HG02884 (cell line): Measurements from ENCODE around the gene BRS3.
"Not testable (repeated sequence)": the region's sequence is repeated elsewhere in the genome, so short reads cannot be mapped to it uniquely, and the experiment has no call there.

Source experiments
- ATAC-seq: cut with Tn5 transposase; IDR thresholded peaks from one replicate; pipeline ENCODE4 v1.9.1; 2021; ENCODE audit warnings: mild to moderate bottlenecking, moderate library complexity; ENCODE audit not compliant: unreplicated experiment

Gene BRS3

GRCh38 chrX:136487647-136488046, at the start of gene BRS3:
Gene BRS3, plus strand, starts transcription at chrX:136487947. Its CDS starts 168 bp downstream, at chrX:136488115.
- ATAC-seq, result no peak

GRCh38 chrX:136438192-136438591, 49.6 kb upstream of the BRS3 start:
- ATAC-seq, result no peak

DNA sequence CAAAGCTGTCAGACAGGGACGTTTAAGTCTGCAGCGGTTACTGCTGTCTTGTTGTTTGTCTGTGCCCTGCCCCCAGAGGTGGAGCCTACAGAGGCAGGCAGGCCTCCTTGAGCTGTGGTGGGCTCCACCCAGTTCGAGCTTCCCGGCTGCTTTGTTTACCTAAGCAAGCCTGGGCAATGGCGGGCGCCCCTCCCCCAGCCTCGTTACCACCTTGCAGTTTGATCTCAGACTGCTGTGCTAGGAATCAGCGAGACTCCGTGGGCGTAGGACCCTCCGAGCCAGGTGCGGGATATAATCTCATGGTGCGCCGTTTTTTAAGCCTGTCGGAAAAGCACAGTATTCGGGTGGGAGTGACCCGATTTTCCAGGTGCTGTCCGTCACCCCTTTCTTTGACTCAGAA, 42.1 kb upstream of the BRS3 start:
- ATAC-seq, result not testable (repeated sequence)

DNA sequence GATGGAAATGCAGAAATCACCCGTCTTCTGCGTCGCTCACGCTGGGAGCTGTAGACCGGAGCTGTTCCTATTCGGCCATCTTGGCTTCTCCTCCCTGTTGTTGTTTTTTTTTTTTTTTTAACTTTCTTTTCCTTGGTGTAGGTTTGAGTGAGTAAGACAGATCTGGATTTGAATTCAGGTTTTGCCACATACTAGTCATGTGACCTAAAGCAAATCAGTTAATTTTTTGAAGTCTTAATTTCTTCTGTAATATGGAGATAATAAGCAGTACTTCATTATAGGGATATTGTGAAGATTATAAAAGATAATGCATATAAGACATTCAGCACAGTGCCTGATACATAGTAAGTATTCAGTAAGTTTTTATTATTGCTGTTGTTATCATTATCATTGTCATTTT, 41.5 kb upstream of the BRS3 start:
- no peak for ATAC-seq

GRCh38 chrX:136447308-136447707, 40.4 kb upstream of the BRS3 start:
- no peak for ATAC-seq

GRCh38 chrX:136447968-136448367, 39.8 kb upstream of the BRS3 start:
- no peak for ATAC-seq

- ATAC-seq, result no peak
Observed at GRCh38 chrX:136450050-136450830, 37.5 kb upstream of the BRS3 start.

DNA sequence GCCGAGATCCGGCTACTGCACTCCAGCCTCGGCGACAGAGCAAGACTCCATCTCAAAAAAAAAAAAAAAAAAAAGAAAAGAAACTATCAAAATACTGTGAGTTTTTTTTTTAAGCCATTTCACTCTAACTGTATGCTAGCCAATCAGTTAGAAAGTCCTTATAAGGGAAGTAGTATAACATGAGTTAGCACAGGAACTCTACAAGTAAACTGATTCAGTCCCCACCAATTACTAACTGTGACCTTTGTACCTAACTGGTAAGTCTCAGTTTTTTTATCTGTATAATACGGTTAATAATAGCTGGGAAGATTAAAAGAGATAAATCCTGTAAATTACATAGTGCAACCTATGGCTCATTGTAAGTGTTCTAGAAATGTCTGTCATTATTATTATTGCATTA, 35.1 kb upstream of the BRS3 start:
- ATAC-seq, result no peak

DNA sequence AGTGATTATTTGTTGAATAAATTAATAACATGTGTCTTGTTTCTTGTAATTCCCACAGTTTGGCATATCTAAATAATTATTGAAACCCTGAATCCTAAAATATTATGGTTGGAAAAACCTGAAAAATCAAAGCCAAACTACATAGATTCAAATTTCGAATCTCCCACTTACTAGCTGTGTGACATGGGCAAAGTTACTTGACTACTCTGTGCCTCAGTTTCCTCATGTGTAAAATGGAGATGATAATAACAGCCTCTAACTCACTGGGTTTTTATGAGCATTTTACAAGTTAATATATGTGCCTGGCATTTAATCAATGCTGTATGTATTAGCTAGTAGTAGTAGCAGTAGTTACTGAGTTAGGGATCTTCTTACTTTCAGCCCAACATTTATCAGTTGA, 34.6 kb upstream of the BRS3 start:
- ATAC-seq, result no peak

DNA sequence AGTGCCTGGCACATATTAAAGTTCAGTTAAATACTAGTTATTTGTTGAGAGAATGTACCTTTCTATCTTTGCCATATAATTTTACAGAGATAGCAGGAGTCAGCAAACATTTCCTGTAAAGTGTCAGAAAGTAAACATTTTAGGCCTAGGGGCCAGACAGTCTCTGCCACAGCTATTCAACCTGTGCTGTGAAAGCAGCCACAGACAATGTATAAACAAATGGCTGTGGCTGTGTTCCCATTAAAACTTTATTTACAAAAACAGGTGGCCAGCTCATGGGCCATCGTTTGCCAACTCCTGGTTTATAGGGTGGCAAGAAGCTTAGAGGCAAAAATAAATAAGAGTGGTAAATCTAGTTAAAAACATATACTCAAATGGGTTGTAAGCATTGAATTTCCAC, 34.0 kb upstream of the BRS3 start:
- ATAC-seq, result no peak

- ATAC-seq, result no peak
Observed at GRCh38 chrX:136456133-136456532, 31.6 kb upstream of the BRS3 start.

DNA sequence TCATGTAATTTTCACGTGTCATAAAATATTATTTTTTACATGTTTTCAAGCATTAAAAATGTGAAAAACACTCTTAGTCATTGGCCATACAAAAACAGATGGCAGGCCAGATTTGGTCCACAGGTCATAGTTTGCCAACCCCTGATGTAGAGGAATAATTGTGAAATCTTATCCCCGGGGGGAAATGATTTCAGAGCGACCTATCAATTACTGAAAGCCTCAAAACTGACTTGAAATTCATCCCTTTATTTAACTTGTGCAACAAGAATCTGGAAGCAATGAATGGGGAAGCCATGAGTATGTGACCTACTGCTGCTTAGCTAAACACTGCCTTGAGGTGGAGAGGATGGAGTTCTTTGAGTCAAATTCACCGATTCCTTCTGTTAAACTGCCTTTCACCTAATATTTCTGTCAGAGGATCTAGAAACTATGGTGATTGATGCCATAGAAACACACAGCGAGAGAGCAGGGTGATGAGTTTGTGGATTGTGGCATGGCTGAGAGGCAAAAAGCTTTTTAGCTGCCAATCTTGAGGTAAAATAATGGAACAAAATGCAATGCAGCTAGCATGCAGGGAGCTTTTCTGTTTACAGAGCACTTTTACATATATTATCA, 30.3 kb upstream of the BRS3 start:
- ATAC-seq, result no peak

DNA sequence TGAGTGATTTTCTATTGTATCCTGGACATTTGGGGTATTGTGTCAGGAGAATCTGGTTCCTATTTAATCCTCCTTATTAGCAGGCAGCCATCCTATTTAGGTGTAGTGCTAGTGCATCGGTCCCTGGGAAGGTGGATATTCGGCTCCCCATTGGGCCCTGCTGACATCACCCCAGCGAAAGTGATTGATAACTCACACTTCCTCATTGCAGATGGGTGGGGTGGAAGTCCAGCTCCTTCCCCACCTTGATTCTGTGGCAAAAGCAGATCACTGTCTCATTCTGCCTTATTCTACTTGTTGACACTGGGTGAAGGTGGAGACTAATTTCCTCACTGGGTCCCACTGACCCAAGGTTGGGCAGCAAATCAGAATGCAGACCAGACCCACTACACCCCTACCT, 23.2 kb upstream of the BRS3 start:
- ATAC-seq, result no peak

GRCh38 chrX:136467303-136467702, 20.4 kb upstream of the BRS3 start:
- no peak for ATAC-seq

DNA sequence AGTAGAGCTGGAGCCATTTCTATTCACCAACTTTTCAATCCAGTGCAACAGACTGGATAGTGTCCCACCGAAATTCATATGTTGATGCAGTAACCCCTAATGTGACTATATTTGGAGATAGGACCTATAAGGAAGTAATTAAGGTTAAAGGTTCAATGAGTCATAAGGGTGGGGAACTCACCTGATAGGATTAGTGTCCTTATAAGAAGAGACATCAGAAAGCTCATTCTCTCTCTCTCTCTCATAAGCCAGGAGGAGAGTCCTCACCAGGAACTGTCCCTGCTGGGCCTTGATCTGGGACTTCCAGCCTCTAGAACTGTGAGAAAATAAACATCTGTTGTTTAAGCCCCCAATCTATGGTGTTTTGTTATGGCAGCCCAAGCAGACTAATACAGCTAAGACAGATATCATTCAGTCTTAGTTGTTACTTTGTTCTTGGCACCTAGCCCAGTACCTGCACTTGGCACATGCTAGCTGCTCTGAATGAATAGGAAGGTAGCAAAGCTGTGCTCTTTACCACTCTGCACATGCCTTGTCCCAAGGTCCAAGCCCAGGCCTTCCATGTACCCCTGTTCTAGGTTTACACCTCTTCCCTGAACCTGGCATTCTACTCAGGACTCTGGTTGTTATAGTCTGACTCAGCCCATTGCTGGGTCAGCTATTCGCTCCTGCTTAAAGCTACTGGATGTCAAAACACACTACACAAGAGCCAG, 19.2 kb upstream of the BRS3 start:
- ATAC-seq, result no peak

- no peak for ATAC-seq
Observed at GRCh38 chrX:136473663-136474062, 14.1 kb upstream of the BRS3 start.

- no peak for ATAC-seq
Observed at GRCh38 chrX:136475236-136475635, 12.5 kb upstream of the BRS3 start.

DNA sequence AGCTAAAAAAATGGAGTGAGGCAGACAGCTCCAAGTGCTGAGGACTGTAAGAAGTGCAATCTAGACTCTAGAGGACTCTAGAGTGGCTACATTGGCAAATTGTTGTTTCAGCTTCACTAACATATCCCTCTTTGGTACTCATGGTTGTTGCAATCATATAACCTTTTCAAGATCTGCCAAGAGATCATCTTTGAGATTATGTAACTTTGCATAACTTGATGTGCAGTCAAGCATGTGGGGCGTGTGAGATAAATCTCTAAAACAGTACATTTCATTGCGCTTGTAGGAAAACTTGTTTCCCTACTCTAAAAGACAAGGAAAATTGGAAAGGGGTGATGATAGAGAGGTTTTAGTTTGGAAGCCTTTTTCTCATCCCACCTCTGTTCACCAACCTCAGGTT, 11.2 kb upstream of the BRS3 start:
- ATAC-seq, result no peak

DNA sequence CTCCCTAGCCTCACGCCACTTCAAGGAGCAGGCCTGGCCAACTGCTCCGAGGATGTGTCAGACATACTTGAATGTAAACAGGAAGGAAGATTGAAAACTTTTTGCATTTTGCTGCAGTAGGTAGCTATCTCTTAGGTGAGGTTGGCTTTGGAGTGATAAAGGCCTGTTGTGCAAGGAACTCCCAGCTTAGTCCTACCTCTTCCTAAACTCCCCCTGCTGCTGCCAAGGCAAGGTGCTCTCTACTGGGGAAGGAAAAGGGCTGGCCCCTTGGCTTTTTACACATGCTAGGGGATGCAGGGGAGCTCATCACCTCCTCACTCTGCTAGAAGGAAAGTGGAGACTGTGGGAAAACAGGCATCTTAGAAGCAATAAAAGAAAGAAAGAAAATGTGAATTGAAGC, 10.7 kb upstream of the BRS3 start:
- no peak for ATAC-seq

DNA sequence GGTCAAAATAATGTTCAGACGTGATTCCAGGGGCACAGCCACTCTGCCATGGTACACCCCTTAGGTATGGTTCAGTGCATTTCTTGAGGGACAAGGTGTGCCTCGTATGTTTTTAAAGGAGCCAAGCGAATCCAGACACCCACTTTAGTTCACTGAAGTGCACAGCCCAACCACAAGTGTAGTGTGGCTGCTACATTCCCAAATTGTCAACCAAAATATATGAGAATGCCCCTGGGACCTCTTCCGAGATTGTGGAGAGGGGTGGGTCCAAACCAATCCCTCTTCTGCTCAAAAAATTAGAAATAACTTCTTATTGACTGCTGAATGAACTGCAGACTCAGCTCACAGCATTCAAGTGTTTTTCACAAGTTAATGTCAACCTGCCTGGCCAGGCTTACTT, 7.4 kb upstream of the BRS3 start:
- ATAC-seq, result no peak

- ATAC-seq, result no peak
Observed at GRCh38 chrX:136488706-136489105, 959 bp downstream of the BRS3 start.

DNA sequence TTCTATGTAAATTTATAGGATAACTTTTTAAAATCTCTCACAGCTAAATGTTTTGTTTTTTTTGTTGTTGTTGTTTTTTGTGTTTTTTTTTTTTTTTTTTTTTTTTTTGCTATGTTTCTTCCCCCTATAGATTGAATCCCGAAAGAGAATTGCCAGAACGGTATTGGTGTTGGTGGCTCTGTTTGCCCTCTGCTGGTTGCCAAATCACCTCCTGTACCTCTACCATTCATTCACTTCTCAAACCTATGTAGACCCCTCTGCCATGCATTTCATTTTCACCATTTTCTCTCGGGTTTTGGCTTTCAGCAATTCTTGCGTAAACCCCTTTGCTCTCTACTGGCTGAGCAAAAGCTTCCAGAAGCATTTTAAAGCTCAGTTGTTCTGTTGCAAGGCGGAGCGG, 4.1 kb downstream of the BRS3 start:
- ATAC-seq, result no peak
